ENCODE results near the gene VAV2.

- TF ChIP-seq EZH2 (IDR thresholded peaks at IDR 0.05; ENCODE audit: low read depth, unreplicated experiment) (no peak), CTCF (conservative IDR thresholded peaks at IDR 0.05; ENCODE audit: low read depth in 2 of 2) (no peak), ZNF114 (CRISPR knock-in tag; IDR thresholded peaks at IDR 0.05) (no peak), POLR2AphosphoS5 (IDR thresholded peaks at IDR 0.05; ENCODE audit: low read depth) (no peak), STAT1 (IDR thresholded peaks at IDR 0.05; ENCODE audit: unreplicated experiment) (no peak), REST (IDR thresholded peaks at IDR 0.05; ENCODE audit: unreplicated experiment) (no peak), CREB1 (CRISPR knock-in tag; IDR thresholded peaks at IDR 0.05; ENCODE audit: low read depth) (no peak), EZH2phosphoT487 (IDR thresholded peaks at IDR 0.05; ENCODE audit: unreplicated experiment) (no peak), JUNB (IDR thresholded peaks at IDR 0.05; ENCODE audit: unreplicated experiment) (no peak), ETS1 (IDR thresholded peaks at IDR 0.05) (no peak)
Observed at GRCh38 chr9:133793471-133793870, 198.7 kb downstream of the VAV2 start.

All from GM23338 (cell line).